ENCODE measurements around the gene TMEM132D. TPM values are rescaled to one million over a fixed set of nuclear protein-coding genes. Genes with fewer than 3 reads are reported as not detected.

Gene TMEM132D
- total and polyA plus RNA-seq, 2 of the 4 experiments (the other 2 are of a cell fraction): not detected

DNA sequence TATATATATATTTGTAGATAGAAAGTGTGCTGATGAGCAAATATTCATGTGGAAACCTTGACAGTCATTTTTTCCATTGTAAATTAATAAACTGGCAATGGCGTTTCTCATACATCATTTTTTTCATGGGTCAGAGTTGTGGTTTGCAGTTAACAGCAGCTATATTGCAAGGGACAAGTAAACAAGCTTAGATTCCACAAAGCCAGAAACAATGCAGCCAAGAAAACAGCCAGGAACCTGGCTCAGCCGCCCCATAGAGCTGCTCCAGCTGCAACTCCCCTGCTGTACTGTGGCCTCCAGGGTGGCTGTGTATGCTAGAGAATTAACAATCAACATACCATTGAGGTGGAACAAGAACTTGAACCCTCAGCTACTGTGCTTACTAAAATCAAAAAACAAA lies 298.2 kb downstream of the TMEM132D start:
- Histone ChIP-seq H3K79me1 (ENCODE audit: low read depth in 1 of 2, low read length in 2 of 2) (no peaks in the 10 kb centered on the region), H3K9me3 (ENCODE audit: control insufficient read depth, insufficient read depth, low read length) (peaks cover 10% of the 10 kb centered on the region), H3K18ac (ENCODE audit: low read depth, low read length) (no peak overlapping the region), H2AK9ac (replicated peaks; ENCODE audit: low read depth, low read length, poor library complexity) (no peak overlapping the region), H2AK5ac (ENCODE audit: low read depth, low read length) (no peak overlapping the region), H3K9ac (ENCODE audit: low read depth, low read length) (no peak overlapping the region), H3K4me3 (ENCODE audit: insufficient read depth, low read depth, low read length) (no peak overlapping the region), H3K27ac (ENCODE audit: insufficient read depth, low read length) (no peak overlapping the region), H3K14ac (replicated peaks; ENCODE audit: low read depth, low read length) (no peak overlapping the region), H2AFZ (replicated peaks; ENCODE audit: low read length, poor library complexity) (no peak overlapping the region), H3K23ac (ENCODE audit: low read depth, low read length) (no peak overlapping the region), H2BK5ac (ENCODE audit: low read depth, low read length, poor library complexity, severe bottlenecking) (no peak overlapping the region), H2BK15ac (ENCODE audit: low read depth, low read length) (no peak overlapping the region), H3K36me3 (ENCODE audit: control insufficient read depth, insufficient read depth, low read length) (no peaks in the 10 kb centered on the region), H4K8ac (ENCODE audit: low read depth in 2 of 2, low read length in 2 of 2) (no peak overlapping the region), H3K9me1 (ENCODE audit: insufficient read depth, low read length) (no peaks in the 10 kb centered on the region), H3K56ac (ENCODE audit: extremely low read depth, insufficient read depth, low read length) (no peak overlapping the region), H4K20me1 (ENCODE audit: insufficient read depth, low read length) (no peaks in the 10 kb centered on the region), H3K4me1 (ENCODE audit: control insufficient read depth, insufficient read depth, low read length) (no peaks in the 10 kb centered on the region), H3K4ac (ENCODE audit: low read depth, low read length) (no peak overlapping the region), H2BK20ac (ENCODE audit: low read depth, low read length) (no peak overlapping the region), H4K91ac (ENCODE audit: insufficient read depth, low read depth, low read length) (no peak overlapping the region), H3K27me3 (ENCODE audit: control insufficient read depth, insufficient read depth, low read length) (no peaks in the 10 kb centered on the region), H3K4me2 (ENCODE audit: low read depth, low read length) (no peak overlapping the region), H2BK120ac (ENCODE audit: low read depth, low read length) (no peak overlapping the region), H4K5ac (ENCODE audit: low read depth, low read length) (no peak overlapping the region)
- ATAC-seq (ENCODE audit: low read depth) (no peak), DNase-seq (no peak)
- dilution Hi-C loops (cut with HindIII; ENCODE audit: low sequenced_read_pairs, unreplicated experiment) (no loop called here), intact Hi-C loops (cut with micrococcal nuclease) (no loop called here), in situ Hi-C loops (cut with MboI; ENCODE audit: low sequenced_read_pairs) (no loop called here)
- CTCF ChIA-PET: no interaction called here
- POLR2A ChIA-PET (ENCODE audit: unreplicated experiment): no interaction called here
- no TSS peak for BruUV-seq (replicated peaks)
- TF ChIP-seq BHLHE40 (IDR thresholded peaks at IDR 0.05; ENCODE audit: low read depth, low read length) (no peak), RAD21 (IDR thresholded peaks at IDR 0.05; ENCODE audit: low read length) (no peak), FOS (IDR thresholded peaks at IDR 0.05; ENCODE audit: low read depth, low read length) (no peak), MXI1 (IDR thresholded peaks at IDR 0.05; ENCODE audit: borderline replicate concordance, low read depth, low read length) (no peak), CHD1 (IDR thresholded peaks at IDR 0.05; ENCODE audit: low read depth, low read length) (no peak), MAFK (IDR thresholded peaks at IDR 0.05; ENCODE audit: low read depth, low read length) (no peak), POLR2A (IDR thresholded peaks at IDR 0.05; ENCODE audit: low read depth, low read length) (no peak), MAZ (IDR thresholded peaks at IDR 0.05; ENCODE audit: borderline replicate concordance, low read depth, low read length) (no peak), SMC3 (IDR thresholded peaks at IDR 0.05; ENCODE audit: low read depth, low read length) (no peak), NFE2L2 (IDR thresholded peaks at IDR 0.05; ENCODE audit: low read depth, low read length) (no peak), RFX5 (IDR thresholded peaks at IDR 0.05; ENCODE audit: low read depth, low read length) (no peak), RCOR1 (IDR thresholded peaks at IDR 0.05; ENCODE audit: insufficient replicate concordance, low read length) (no peak), CEBPB (IDR thresholded peaks at IDR 0.05; ENCODE audit: low read depth, low read length) (no peak)
- TF ChIP-seq, protein P1, sequence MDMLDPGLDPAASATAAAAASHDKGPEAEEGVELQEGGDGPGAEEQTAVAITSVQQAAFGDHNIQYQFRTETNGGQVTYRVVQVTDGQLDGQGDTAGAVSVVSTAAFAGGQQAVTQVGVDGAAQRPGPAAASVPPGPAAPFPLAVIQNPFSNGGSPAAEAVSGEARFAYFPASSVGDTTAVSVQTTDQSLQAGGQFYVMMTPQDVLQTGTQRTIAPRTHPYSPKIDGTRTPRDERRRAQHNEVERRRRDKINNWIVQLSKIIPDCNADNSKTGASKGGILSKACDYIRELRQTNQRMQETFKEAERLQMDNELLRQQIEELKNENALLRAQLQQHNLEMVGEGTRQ (IDR thresholded peaks at IDR 0.05; ENCODE audit: low read depth, low read length): no peak
- TF ChIP-seq, protein P2, sequence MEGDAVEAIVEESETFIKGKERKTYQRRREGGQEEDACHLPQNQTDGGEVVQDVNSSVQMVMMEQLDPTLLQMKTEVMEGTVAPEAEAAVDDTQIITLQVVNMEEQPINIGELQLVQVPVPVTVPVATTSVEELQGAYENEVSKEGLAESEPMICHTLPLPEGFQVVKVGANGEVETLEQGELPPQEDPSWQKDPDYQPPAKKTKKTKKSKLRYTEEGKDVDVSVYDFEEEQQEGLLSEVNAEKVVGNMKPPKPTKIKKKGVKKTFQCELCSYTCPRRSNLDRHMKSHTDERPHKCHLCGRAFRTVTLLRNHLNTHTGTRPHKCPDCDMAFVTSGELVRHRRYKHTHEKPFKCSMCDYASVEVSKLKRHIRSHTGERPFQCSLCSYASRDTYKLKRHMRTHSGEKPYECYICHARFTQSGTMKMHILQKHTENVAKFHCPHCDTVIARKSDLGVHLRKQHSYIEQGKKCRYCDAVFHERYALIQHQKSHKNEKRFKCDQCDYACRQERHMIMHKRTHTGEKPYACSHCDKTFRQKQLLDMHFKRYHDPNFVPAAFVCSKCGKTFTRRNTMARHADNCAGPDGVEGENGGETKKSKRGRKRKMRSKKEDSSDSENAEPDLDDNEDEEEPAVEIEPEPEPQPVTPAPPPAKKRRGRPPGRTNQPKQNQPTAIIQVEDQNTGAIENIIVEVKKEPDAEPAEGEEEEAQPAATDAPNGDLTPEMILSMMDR (conservative IDR thresholded peaks at IDR 0.05; ENCODE audit: low read depth, low read length): no peak
- TF ChIP-seq, protein P3, sequence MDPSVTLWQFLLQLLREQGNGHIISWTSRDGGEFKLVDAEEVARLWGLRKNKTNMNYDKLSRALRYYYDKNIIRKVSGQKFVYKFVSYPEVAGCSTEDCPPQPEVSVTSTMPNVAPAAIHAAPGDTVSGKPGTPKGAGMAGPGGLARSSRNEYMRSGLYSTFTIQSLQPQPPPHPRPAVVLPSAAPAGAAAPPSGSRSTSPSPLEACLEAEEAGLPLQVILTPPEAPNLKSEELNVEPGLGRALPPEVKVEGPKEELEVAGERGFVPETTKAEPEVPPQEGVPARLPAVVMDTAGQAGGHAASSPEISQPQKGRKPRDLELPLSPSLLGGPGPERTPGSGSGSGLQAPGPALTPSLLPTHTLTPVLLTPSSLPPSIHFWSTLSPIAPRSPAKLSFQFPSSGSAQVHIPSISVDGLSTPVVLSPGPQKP (IDR thresholded peaks at IDR 0.05; ENCODE audit: borderline replicate concordance, low read depth, low read length): no peak
- no CpG with 5 or more reads among the region's 2 CpGs for WGBS, 2 experiments (ENCODE audit: extremely low coverage in 2 of 2, insufficient read length in 1 of 2)
